GM23248 (cell line): ENCODE measurements around the gene OS9. TPM values are rescaled to one million over a fixed set of nuclear protein-coding genes. Genes with fewer than 3 reads are reported as not detected.

ENCODE experiments used
- DNase-seq: peaks from one replicate; pipeline ENCODE4 v3.0.0-alpha.2; 2015
- H2AFZ ChIP-seq: fragments of 200-600 bp; sonication (generic); 2 replicates; pipeline ENCODE4 v1.6.1; 2016; ENCODE audit warnings: antibody characterized with exemption
- H3F3A ChIP-seq: fragments of 200-600 bp; sonication (generic); 2 replicates; pipeline ENCODE4 v1.6.1; 2016; ENCODE audit warnings: mild to moderate bottlenecking, antibody characterized with exemption, mixed run types; ENCODE audit not compliant: insufficient read depth
- H3K27ac ChIP-seq: fragments of 200-600 bp; sonication (generic); 2 replicates; pipeline ENCODE4 v1.5.1; 2016; ENCODE audit warnings: mild to moderate bottlenecking
- H3K27me3 ChIP-seq: fragments of 200-600 bp; sonication (generic); replicated peaks from 2 replicates; pipeline ENCODE4 v1.6.1; 2016; ENCODE audit warnings: mild to moderate bottlenecking; ENCODE audit not compliant: insufficient read depth
- H3K36me3 ChIP-seq: fragments of 200-600 bp; sonication (generic); 2 replicates; pipeline ENCODE4 v1.6.1; 2016; ENCODE audit warnings: low read depth, mild to moderate bottlenecking
- H3K4me1 ChIP-seq: fragments of 200-600 bp; sonication (generic); 2 replicates; pipeline ENCODE4 v1.6.1; 2016; ENCODE audit warnings: mild to moderate bottlenecking; ENCODE audit not compliant: insufficient read depth
- H3K4me2 ChIP-seq: fragments of 200-600 bp; sonication (generic); one replicate; pipeline ENCODE4 v1.6.1; 2016; ENCODE audit warnings: mild to moderate bottlenecking; ENCODE audit not compliant: unreplicated experiment
- H3K4me3 ChIP-seq: fragments of 200-600 bp; sonication (generic); 2 replicates; pipeline ENCODE4 v1.5.1; 2016; ENCODE audit warnings: mild to moderate bottlenecking
- H3K79me2 ChIP-seq: fragments of 200-600 bp; sonication (generic); 2 replicates; pipeline ENCODE4 v1.6.1; 2016; ENCODE audit warnings: mild to moderate bottlenecking; ENCODE audit not compliant: insufficient read depth
- H3K9ac ChIP-seq: fragments of 200-600 bp; sonication (generic); 2 replicates; pipeline ENCODE4 v1.6.1; 2016; ENCODE audit warnings: mild to moderate bottlenecking
- H3K9me2 ChIP-seq: fragments of 200-600 bp; sonication (generic); 2 replicates; pipeline ENCODE4 v1.6.1; 2016; ENCODE audit warnings: mixed run types, mild to moderate bottlenecking, moderate library complexity; ENCODE audit not compliant: insufficient read depth
- H3K9me3 ChIP-seq: fragments of 200-600 bp; sonication (generic); one replicate; pipeline ENCODE4 v1.6.1; 2017; ENCODE audit warnings: low read depth
- H4K20me1 ChIP-seq: fragments of 200-600 bp; sonication (generic); 2 replicates; pipeline ENCODE4 v1.6.0; 2016; ENCODE audit not compliant: insufficient read depth
- EZH2 ChIP-seq: fragments of 200-600 bp; sonication (generic); IDR thresholded peaks from 2 replicates; pipeline ENCODE4 v1.6.1; 2018; ENCODE audit warnings: antibody characterized with exemption, mild to moderate bottlenecking; ENCODE audit not compliant: insufficient read depth, poor library complexity, severe bottlenecking
- EZH2phosphoT487 ChIP-seq: fragments of 200-600 bp; sonication (generic); IDR thresholded peaks from 2 replicates; pipeline ENCODE4 v1.6.1; 2018; ENCODE audit warnings: antibody characterized with exemption, moderate library complexity, mild to moderate bottlenecking, low read depth; ENCODE audit not compliant: insufficient read depth
- WGBS, 2 experiments: methylation state at CpG; one replicate each; pipeline ENCODE4 v1.1.6; 2015 to 2017; ENCODE audit warnings: low lambda C conversion rate in 2 of 2, low coverage in 1 of 2; ENCODE audit errors: missing lambda C conversion rate in 2 of 2; 5-methylcytosine and 5-hydroxymethylcytosine counted together
- in situ Hi-C: fragments of 300-500 bp; cut with MboI; formaldehyde crosslinking; loops from 2 replicates; pipeline ENCODE4 v1.15.0; 2020
- polyA plus RNA-seq: library from polyadenylated mRNA; unstranded; fragments of >200 nt; fragmentation: Nextera tagmentation; extraction: Ambion mirVana; gene quantifications from 2 replicates; pipeline ENCODE4 v1.2.1, GENCODE V29; 2016
- total RNA-seq: library from RNA; depleted of rRNA; stranded (reverse); fragments of >200 nt; shearing (Covaris generic); gene quantifications from 2 replicates; pipeline ENCODE4 v1.2.3, GENCODE V29; 2014

Gene OS9
- total and polyA plus RNA-seq, 2 experiments from 2014 or later = 186 to 329 TPM

- Histone ChIP-seq H4K20me1 (no peaks in the 10 kb centered on the region), H3K9me3 (no peaks in the 10 kb centered on the region), H3K27me3 (peaks cover 22% of the 10 kb centered on the region), H3F3A (peaks cover 11% of the 10 kb centered on the region), H3K4me3 (no peak overlapping the region), H2AFZ (no peak overlapping the region), H3K27ac (no peak overlapping the region), H3K9me2 (no peaks in the 10 kb centered on the region), H3K79me2 (peaks cover 33% of the 10 kb centered on the region), H3K36me3 (no peaks in the 10 kb centered on the region), H3K9ac (no peak overlapping the region), H3K4me2 (no peak overlapping the region), H3K4me1 (peaks cover 4% of the 10 kb centered on the region; the same call in 1 of the 2 replicates)
- DNase-seq = no peak
- in situ Hi-C loops = no loop called here
- 31 to 57% methylated on average over 1 of the region's 1 CpG for WGBS, 2 experiments
- TF ChIP-seq EZH2 = no peak
Observed at GRCh38 chr12:57753756-57754337, 59.9 kb downstream of the OS9 start.

GRCh38 chr12:57754411-57755193, 60.7 kb downstream of the OS9 start, which contains the start of gene MARCHF9:
Gene MARCHF9, plus strand, starts transcription at chr12:57755103. Its CDS starts 426 bp downstream, at chr12:57755529.
- Histone ChIP-seq H3K27me3 (peaks cover 22% of the 10 kb centered on the region), H3F3A (peaks cover 11% of the 10 kb centered on the region), H3K4me1 (peaks cover 4% of the 10 kb centered on the region; the same call in 1 of the 2 replicates), H3K9ac (no peak within 1 kb of the TSS), H4K20me1 (no peaks in the 10 kb centered on the region), H3K4me3 (peak within 1 kb of the TSS; percentile 36), H3K79me2 (peaks cover 25% of the 10 kb centered on the region), H3K9me3 (no peaks in the 10 kb centered on the region), H2AFZ (no peak within 1 kb of the TSS), H3K4me2 (peak within 1 kb of the TSS; percentile 19), H3K27ac (no peak within 1 kb of the TSS), H3K36me3 (no peaks in the 10 kb centered on the region), H3K9me2 (no peaks in the 10 kb centered on the region)
- TF ChIP-seq EZH2 (peak; percentile 90), EZH2phosphoT487 (no peak)
- WGBS, 2 experiments = 3 to 9% methylated on average over 9 to 41 of the region's 41 CpGs
- in situ Hi-C loops = no loop called here
- DNase-seq = no peak

- Histone ChIP-seq H2AFZ (no peak overlapping the region), H3K9ac (no peak overlapping the region), H3K4me1 (peaks cover 4% of the 10 kb centered on the region; the same call in 1 of the 2 replicates), H3K79me2 (peaks cover 20% of the 10 kb centered on the region), H3K4me3 (peak overlapping the region; percentile 36), H4K20me1 (no peaks in the 10 kb centered on the region), H3K27me3 (peaks cover 22% of the 10 kb centered on the region), H3K9me2 (no peaks in the 10 kb centered on the region), H3K36me3 (no peaks in the 10 kb centered on the region), H3K4me2 (no peak overlapping the region), H3F3A (peaks cover 11% of the 10 kb centered on the region), H3K27ac (no peak overlapping the region), H3K9me3 (no peaks in the 10 kb centered on the region)
- 2% methylated on average over 29 of the region's 34 CpGs; no CpG with 5 or more reads in 1 of the 2 experiments for WGBS, 2 experiments
- in situ Hi-C loops = no loop called here
- no peak for DNase-seq
- TF ChIP-seq EZH2phosphoT487 = no peak
- TF ChIP-seq EZH2 = no peak
Observed at GRCh38 chr12:57755194-57755453, 61.2 kb downstream of the OS9 start.

- Histone ChIP-seq H3K9me3 (no peaks in the 10 kb centered on the region), H3K36me3 (no peaks in the 10 kb centered on the region), H4K20me1 (no peaks in the 10 kb centered on the region), H3K4me3 (peak overlapping the region; percentile 36), H3F3A (peaks cover 11% of the 10 kb centered on the region), H3K4me1 (peaks cover 4% of the 10 kb centered on the region; the same call in 1 of the 2 replicates), H3K27ac (no peak overlapping the region), H3K9me2 (no peaks in the 10 kb centered on the region), H3K27me3 (peaks cover 22% of the 10 kb centered on the region), H3K79me2 (peaks cover 14% of the 10 kb centered on the region), H2AFZ (no peak overlapping the region), H3K9ac (no peak overlapping the region), H3K4me2 (peak overlapping the region; percentile 19)
- 8% methylated on average over 33 to 71 of the region's 76 CpGs for WGBS, 2 experiments
- TF ChIP-seq EZH2phosphoT487 (peak; percentile 79; the same call in 1 of the 2 replicates), EZH2 (peak; percentile 42)
- in situ Hi-C loops = no loop called here
- DNase-seq = peak; percentile 36
Observed at GRCh38 chr12:57755454-57756372, 61.8 kb downstream of the OS9 start.
